Ectodermal cell (in vitro differentiated cells): ENCODE data around the gene TCAF1.
A peak's percentile ranks its signal among the peaks of the same experiment; 100 is the strongest.

Experiments used
- H3K27ac ChIP-seq: 2 replicates; pipeline ENCODE4 v1.7.0; 2013; ENCODE audit warnings: mild to moderate bottlenecking, low read depth, low read length; ENCODE audit not compliant: insufficient read depth, poor library complexity, severe bottlenecking
- H3K27me3 ChIP-seq: 2 replicates; pipeline ENCODE4 v1.7.0; 2013; ENCODE audit warnings: mild to moderate bottlenecking, low read length; ENCODE audit not compliant: insufficient read depth, control insufficient read depth, poor library complexity, severe bottlenecking
- H3K36me3 ChIP-seq: one replicate; pipeline ENCODE4 v1.7.0; 2013; ENCODE audit warnings: low read length; ENCODE audit not compliant: control insufficient read depth, insufficient read depth
- H3K4me1 ChIP-seq: one replicate; pipeline ENCODE4 v1.7.0; 2013; ENCODE audit warnings: low read length; ENCODE audit not compliant: control insufficient read depth, insufficient read depth
- H3K4me3 ChIP-seq: 2 replicates; pipeline ENCODE4 v1.7.0; 2013; ENCODE audit warnings: low read depth, low read length, control low read depth; ENCODE audit not compliant: insufficient read depth
- H3K9me3 ChIP-seq: 2 replicates; pipeline ENCODE4 v1.7.0; 2013; ENCODE audit warnings: mild to moderate bottlenecking, low read length, moderate library complexity; ENCODE audit not compliant: control insufficient read depth
- WGBS, 2 experiments: methylation state at CpG; one replicate each; pipeline ENCODE4 v1.1.7; 2013; ENCODE audit warnings: missing lambda C conversion rate in 2 of 2; 5-methylcytosine and 5-hydroxymethylcytosine counted together

The TCAF1 gene

GRCh38 chr7:143901332-143901667 lies 676 bp downstream of the TCAF1 start:
- 0% methylated on average over 14 of the region's 14 CpGs for WGBS, 2 experiments
- H3K27me3 ChIP-seq, result no peaks in the 10 kb centered on the region
- H3K4me1 ChIP-seq, result peaks cover 26% of the 10 kb centered on the region
- H3K4me3 ChIP-seq, result peak overlapping the region; percentile 92
- H3K9me3 ChIP-seq, result no peaks in the 10 kb centered on the region
- H3K36me3 ChIP-seq, result no peaks in the 10 kb centered on the region
- peak overlapping the region; percentile 97 for H3K27ac ChIP-seq

GRCh38 chr7:143900230-143900766 lies 1.7 kb downstream of the TCAF1 start:
- H3K9me3 ChIP-seq, result no peaks in the 10 kb centered on the region
- H3K27me3 ChIP-seq, result no peaks in the 10 kb centered on the region
- H3K36me3 ChIP-seq, result no peaks in the 10 kb centered on the region
- peak overlapping the region; percentile 47 for H3K27ac ChIP-seq
- 43 to 52% methylated on average over 4 of the region's 5 CpGs for WGBS, 2 experiments
- H3K4me3 ChIP-seq, result peak overlapping the region; percentile 92
- H3K4me1 ChIP-seq, result peaks cover 16% of the 10 kb centered on the region

- Histone ChIP-seq H3K4me1 (peaks cover 11% of the 10 kb centered on the region), H3K27ac (no peak overlapping the region), H3K36me3 (no peaks in the 10 kb centered on the region), H3K9me3 (no peaks in the 10 kb centered on the region), H3K27me3 (no peaks in the 10 kb centered on the region), H3K4me3 (no peak overlapping the region)
- WGBS, 2 experiments, result 25 to 68% methylated on average over 1 of the region's 1 CpG
These were observed 3.2 kb downstream of the TCAF1 start for GRCh38 chr7:143898810-143899209.

- Histone ChIP-seq H3K4me1 (peaks cover 11% of the 10 kb centered on the region), H3K4me3 (no peak overlapping the region), H3K27ac (no peak overlapping the region), H3K27me3 (no peaks in the 10 kb centered on the region), H3K36me3 (no peaks in the 10 kb centered on the region), H3K9me3 (no peaks in the 10 kb centered on the region)
These were observed 5.3 kb downstream of the TCAF1 start for GRCh38 chr7:143896667-143897066.

GRCh38 chr7:143892527-143893300 lies 9.3 kb downstream of the TCAF1 start:
- Histone ChIP-seq H3K27me3 (no peaks in the 10 kb centered on the region), H3K27ac (no peak overlapping the region), H3K36me3 (peaks cover 9% of the 10 kb centered on the region), H3K4me3 (no peak overlapping the region), H3K9me3 (no peaks in the 10 kb centered on the region), H3K4me1 (no peaks in the 10 kb centered on the region)
- WGBS, 2 experiments, result 74% methylated on average over 5 of the region's 5 CpGs

- peaks cover 9% of the 10 kb centered on the region for H3K36me3 ChIP-seq
- no peaks in the 10 kb centered on the region for H3K9me3 ChIP-seq
- H3K4me1 ChIP-seq, result no peaks in the 10 kb centered on the region
- WGBS, 2 experiments, result 95 to 100% methylated on average over 1 to 2 of the region's 2 CpGs
- no peaks in the 10 kb centered on the region for H3K27me3 ChIP-seq
- no peak overlapping the region for H3K27ac ChIP-seq
- no peak overlapping the region for H3K4me3 ChIP-seq
These were observed 10.5 kb downstream of the TCAF1 start for GRCh38 chr7:143891457-143891856.

GRCh38 chr7:143890558-143890957 lies 11.4 kb downstream of the TCAF1 start:
- no peaks in the 10 kb centered on the region for H3K9me3 ChIP-seq
- H3K4me1 ChIP-seq, result no peaks in the 10 kb centered on the region
- H3K27me3 ChIP-seq, result no peaks in the 10 kb centered on the region
- no peak overlapping the region for H3K27ac ChIP-seq
- 93 to 96% methylated on average over 2 of the region's 2 CpGs for WGBS, 2 experiments
- H3K4me3 ChIP-seq, result no peak overlapping the region
- peaks cover 9% of the 10 kb centered on the region for H3K36me3 ChIP-seq

- WGBS, 2 experiments, result 98 to 99% methylated on average over 2 of the region's 2 CpGs
- Histone ChIP-seq H3K27me3 (no peaks in the 10 kb centered on the region), H3K36me3 (peaks cover 9% of the 10 kb centered on the region), H3K9me3 (no peaks in the 10 kb centered on the region), H3K4me3 (no peak overlapping the region), H3K4me1 (no peaks in the 10 kb centered on the region), H3K27ac (no peak overlapping the region)
These were observed 12.9 kb downstream of the TCAF1 start for GRCh38 chr7:143889068-143889467.

GRCh38 chr7:143886826-143887477 lies 15.0 kb downstream of the TCAF1 start:
- Histone ChIP-seq H3K36me3 (peaks cover 9% of the 10 kb centered on the region), H3K27me3 (no peaks in the 10 kb centered on the region), H3K27ac (no peak overlapping the region), H3K4me1 (no peaks in the 10 kb centered on the region), H3K4me3 (no peak overlapping the region), H3K9me3 (no peaks in the 10 kb centered on the region)
- 94 to 96% methylated on average over 4 to 6 of the region's 6 CpGs for WGBS, 2 experiments

- no peak overlapping the region for H3K27ac ChIP-seq
- no peaks in the 10 kb centered on the region for H3K27me3 ChIP-seq
- H3K36me3 ChIP-seq, result peaks cover 9% of the 10 kb centered on the region
- H3K9me3 ChIP-seq, result no peaks in the 10 kb centered on the region
- H3K4me3 ChIP-seq, result no peak overlapping the region
- no peaks in the 10 kb centered on the region for H3K4me1 ChIP-seq
- WGBS, 2 experiments, result 83 to 84% methylated on average over 3 of the region's 3 CpGs
These were observed 16.0 kb downstream of the TCAF1 start for GRCh38 chr7:143885951-143886350.
